Stimulated activated naive CD4-positive, alpha-beta T cell treated with Interleukin-2 at 50 U/mL for 16 hours (primary cell): ENCODE results near the gene GDF2.

Experiments used
- DNase-seq: peaks from one replicate; lab custom pipeline; 2025; lab: John Stamatoyannopoulos, UW

The GDF2 gene

DNA sequence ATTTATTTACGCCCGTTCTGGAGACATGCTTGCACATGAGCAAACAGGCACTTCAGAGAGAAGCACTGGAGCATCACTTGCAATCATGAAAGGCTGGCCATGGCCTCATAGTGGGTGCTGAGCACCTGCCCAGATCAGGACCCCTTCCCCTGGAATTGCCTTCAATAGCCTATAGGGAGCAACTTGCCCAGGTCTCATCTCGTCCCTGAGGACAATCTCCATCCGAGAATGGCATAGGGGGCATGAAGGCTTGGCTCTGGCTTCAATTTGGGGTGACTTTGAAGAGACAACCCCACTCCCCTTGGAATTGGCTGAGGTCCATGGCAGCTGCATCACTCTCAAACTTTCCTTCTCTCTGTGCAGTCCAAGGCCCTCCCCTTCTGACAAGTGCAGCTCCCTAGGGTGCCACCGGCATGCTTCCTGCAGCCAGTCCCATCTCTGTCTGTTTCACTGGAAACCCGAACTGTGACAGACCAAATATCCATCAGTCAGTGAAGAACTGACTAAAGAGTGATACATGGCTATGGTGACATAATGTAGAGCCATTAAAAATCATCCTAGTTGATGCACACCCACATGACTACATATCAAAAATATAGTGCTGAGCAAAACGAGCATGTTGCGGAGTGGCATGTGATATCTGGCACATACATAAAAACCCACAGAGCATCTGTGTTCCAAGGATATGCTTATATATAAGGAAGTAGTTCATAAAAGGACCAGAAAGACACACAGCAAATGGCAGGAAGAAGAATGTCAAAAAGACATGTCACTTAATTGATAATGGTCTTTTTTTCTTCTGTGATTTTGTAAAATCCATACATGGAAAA lies 12.4 kb downstream of the GDF2 start:
- no peak for DNase-seq

DNA sequence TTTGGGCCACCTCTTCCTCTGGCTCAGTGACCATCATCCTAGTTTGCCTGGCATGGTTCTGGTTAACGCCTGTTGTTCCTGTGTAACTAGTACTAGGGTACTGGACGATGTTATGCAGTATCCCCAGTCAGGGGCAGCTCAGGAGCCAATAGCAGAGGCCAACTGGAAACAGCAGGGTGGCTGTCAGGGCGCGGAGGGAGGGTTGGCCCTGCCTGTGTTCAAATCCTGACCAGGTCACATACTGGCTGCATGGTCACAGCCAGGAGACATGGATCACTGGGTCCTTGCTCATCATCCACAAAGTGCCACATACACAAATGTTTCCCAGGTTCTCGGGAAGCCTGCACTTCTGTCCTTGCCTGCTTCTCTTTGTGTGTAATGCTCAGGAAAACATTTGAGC lies 13.7 kb downstream of the GDF2 start:
- no peak for DNase-seq

DNA sequence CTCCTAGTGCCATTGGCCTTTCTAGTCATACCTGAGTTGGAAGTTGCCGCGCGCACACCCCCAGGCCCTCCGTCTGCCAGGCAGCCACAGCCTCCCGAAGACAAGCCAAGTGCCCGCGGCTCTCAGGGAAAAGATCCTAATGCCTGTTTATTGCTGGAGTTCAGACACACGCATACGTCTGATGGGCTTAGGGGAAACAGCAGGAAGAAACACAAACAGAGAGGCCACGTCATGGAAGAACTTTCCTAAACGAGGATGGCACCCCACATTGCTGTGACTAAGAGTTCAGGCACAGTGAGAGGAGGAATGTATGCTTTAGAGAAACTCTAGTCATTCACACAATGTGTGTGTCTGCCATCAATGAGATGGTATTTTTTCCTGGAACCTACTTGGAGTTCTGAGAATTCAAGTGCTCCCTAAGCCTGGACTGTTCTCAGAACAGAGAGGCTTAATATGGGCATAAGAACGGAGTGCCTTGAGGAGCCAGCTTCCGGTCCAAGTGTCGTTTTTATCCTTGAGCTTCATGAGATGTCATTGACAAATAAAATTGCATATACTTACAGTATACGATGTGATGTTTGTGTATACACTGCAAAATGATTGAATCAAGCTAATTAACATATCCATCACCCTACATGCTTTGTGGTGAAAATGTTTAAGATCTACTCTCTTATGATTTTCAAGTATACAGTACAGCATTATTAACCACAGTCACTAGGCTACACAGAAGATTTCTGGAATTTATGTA lies 14.3 kb downstream of the GDF2 start:
- DNase-seq: no peak

DNA sequence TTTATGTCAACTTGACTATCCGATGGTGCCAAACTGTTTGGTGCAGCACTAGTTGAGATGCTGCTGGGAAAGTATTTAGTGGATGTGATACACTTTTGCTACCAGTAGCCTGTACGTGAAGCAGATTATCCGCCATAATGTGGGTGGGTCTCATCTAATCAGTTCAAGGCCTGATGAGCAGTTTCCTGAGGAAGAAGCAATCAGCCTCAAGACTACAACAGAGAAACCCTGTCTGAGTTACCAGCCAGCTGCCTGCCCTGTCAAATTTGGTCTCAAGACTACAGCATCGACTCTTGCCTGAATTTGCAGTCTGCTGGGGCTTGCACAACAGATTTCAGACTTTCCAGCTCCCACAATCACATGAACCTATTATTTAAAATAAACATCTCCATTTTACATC lies 15.1 kb downstream of the GDF2 start:
- DNase-seq: no peak

DNA sequence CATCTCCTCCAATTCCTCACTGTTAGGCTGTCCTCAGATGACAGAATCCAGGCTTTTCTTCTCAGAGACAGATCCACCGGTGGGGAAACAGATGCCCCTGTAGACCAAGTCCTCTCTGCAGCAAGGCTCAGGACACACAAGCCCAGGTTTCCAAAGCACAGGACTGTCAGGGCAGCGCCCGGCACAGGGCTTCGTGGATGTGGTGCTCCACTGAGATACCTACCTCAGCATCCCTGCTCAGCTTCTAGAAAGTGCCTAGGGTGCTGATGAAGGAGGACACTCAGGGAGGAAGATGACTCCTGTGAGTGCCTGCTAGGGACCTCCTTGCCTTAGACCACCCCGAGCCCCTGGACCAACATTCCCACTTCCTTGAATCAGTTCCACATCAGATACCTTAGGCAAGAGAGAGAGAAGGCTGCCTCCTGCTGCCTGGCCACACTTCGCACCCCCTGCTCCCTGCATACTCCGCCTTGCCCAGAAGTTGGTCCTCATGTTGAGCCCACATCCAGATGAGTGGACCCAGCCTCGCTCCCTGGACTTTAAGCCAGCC lies 17.0 kb downstream of the GDF2 start:
- no peak for DNase-seq

DNA sequence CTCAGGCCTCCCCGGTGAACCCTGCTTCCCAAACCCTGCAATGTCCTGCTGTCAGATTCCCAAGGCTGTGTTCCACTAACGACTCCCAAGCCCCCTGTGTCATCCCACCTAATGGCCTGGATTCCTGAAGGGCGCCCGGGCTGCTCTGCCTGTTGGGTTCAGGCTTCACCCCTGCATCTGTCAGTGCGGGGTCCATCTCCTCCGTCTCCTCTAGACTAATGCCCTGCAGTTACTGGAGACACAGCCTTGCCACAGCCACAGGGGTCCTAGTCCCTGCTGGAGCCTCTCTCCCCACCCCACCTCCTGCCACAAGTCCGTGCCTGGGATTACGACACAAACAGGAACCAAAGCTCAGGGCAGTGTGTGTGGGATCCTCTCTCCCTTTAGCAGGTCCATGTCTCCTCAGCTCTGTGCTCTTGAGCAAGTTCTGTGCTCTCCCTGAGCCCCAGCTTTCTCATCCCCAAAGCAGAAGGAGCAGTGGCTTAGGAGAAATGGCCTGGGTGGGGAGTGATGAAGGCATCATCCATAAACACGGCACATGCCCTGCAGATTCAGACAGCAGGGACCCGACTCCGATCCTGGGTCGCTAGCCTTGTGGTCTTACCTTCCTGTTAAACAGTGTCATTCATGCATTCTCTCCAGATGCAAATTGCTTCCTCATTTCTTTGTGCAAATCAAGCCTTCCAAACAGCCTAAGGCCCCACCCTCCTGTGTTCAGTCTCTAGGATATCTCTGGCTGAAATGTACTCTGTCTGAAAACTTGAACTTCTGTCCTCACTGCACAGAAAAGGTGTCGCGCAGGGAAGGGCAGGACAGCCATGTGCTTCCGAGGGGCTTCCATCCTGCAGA lies 17.7 kb downstream of the GDF2 start:
- no peak for DNase-seq

DNA sequence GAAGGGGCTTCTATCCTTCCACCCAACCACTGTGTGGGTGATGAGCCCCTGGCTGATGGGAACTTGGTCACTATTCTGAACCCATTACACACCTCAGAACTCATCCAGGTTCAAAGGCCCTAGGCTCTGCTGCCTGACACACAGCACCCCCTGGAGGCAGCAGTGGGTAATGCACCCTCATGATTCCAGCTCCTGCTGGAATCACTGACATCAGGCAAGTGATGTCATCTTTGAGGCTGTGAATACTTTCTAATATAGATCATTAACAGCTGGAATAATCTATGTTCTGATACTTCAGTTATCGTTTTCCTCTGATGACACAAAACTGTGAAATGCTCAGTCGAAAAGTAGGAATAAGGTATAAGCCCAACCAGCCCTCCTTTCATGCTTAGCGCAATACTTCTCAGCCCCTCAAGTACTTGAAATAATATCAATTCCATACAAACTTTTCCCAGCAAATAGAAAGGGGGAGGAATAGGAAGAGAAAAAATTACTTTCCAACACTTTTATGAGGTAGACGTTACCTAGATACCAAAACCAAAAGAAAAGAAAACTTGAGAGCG lies 18.4 kb downstream of the GDF2 start:
- peak; percentile 43 for DNase-seq

DNA sequence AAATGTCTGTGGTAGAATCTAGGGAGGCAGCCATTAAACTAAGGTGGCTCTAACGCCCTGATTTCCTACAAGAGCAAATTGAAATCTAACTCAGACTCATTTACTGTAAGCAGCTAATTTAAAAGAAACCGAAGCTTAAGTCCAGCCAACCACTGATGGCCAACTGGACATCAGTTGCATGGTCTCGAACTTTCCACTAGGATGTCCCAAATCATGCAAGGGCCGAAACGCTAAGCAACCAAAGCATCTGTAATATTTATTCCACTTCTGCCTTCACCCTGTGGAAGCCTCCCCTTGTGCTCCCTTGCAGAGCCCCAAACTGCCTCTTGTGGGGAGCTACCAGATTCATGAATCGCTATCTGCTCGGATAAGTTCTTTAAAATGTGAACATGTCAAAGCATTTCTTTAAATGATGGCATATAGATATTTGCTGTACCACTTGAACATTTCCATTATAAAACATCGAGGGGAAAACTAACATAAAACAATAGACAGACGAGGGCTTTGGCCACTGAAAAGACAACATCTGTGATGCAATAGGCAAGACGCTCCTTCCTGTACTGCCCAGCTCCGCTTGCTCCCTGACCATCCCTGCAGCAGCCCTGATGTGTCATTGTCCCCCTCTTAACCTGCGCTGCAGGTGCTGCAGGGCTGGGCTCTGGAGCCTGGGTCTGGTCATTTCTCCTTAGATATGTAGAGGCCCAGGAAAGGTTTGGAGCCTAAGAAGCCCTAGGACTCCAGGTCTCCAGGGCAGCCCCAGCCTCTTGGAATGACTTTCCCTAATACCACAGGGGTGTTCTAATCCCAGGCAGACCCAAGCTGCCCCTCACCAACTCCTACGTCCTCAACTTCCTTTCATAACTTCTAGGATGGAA lies 23.0 kb downstream of the GDF2 start:
- DNase-seq: no peak

DNA sequence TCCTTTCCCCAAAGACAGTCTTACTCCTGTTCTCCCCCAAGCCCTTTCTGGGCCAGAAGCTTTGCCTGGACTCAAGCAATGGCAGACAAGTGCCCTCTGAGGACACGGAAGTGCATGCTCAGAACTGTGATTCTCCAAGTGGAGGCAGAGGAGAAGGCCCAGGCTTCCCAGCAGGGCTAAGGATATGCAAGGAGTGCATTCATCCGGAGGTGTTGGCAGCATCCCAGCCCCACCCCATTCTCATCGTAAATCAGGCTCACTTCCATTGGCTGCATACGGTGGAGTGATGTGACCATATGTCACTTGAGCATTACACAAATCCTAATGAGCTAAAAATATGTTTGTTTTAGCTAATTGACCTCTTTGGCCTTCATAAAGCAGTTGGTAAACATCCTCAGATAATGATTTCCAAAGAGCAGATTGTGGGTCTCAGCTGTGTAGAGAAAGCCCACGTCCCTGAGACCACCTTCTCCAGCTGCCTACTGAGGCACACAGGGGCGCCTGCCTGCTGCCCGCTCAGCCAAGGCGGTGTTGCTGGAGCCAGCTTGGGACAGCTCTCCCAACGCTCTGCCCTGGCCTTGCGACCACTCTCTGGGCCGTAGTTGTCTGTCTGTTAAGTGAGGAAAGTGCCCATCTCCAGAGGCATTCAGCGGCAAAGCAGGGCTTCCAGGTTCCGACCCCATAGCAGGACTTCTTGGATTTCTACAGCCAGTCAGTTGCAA lies 24.5 kb downstream of the GDF2 start:
- DNase-seq: no peak

DNA sequence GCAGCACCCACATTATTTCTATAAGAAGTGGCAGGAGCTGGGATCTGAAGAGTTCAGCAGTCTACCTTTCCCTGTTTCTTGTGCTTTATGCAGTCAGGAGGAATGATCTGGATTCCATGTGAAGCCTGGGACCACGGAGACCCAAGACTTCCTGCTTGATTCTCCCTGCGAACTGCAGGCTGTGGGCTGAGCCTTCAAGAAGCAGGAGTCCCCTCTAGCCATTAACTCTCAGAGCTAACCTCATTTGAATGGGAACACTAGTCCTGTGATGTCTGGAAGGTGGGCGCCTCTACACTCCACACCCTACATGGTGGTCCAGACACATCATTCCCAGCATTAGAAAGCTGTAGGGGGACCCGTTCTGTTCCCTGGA lies 25.0 kb downstream of the GDF2 start:
- DNase-seq: no peak

DNA sequence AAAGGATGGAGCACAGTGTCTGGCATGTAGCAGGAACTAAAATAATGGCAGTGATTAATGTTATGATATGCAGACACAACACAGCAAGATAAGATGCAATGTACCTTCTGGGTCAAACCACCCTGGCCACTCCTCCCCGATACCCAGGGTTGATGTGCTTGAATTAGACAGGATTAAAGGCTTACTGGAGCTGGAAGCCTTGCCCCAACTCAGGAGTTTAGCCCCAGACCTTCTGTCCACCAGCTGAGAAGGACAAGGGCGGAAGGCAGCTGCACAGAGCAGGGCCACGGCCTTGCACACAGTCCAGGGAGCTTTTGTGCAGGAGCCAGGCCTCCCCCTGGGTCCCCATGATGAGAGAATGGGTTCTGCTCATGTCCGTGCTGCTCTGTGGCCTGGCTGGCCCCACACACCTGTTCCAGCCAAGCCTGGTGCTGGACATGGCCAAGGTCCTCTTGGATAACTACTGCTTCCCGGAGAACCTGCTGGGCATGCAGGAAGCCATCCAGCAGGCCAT lies 25.9 kb downstream of the GDF2 start, which contains the start of gene RBP3:
RBP3 (plus strand) TSS at position 226 of the 514 bp plus-strand sequence; CDS start at position 348, 122 bp downstream.
- DNase-seq: no peak

DNA sequence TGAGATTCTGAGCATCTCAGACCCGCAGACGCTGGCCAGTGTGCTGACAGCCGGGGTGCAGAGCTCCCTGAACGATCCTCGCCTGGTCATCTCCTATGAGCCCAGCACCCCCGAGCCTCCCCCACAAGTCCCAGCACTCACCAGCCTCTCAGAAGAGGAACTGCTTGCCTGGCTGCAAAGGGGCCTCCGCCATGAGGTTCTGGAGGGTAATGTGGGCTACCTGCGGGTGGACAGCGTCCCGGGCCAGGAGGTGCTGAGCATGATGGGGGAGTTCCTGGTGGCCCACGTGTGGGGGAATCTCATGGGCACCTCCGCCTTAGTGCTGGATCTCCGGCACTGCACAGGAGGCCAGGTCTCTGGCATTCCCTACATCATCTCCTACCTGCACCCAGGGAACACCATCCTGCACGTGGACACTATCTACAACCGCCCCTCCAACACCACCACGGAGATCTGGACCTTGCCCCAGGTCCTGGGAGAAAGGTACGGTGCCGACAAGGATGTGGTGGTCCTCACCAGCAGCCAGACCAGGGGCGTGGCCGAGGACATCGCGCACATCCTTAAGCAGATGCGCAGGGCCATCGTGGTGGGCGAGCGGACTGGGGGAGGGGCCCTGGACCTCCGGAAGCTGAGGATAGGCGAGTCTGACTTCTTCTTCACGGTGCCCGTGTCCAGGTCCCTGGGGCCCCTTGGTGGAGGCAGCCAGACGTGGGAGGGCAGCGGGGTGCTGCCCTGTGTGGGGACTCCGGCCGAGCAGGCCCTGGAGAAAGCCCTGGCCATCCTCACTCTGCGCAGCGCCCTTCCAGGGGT lies 26.6 kb downstream of the GDF2 start:
- DNase-seq: no peak

DNA sequence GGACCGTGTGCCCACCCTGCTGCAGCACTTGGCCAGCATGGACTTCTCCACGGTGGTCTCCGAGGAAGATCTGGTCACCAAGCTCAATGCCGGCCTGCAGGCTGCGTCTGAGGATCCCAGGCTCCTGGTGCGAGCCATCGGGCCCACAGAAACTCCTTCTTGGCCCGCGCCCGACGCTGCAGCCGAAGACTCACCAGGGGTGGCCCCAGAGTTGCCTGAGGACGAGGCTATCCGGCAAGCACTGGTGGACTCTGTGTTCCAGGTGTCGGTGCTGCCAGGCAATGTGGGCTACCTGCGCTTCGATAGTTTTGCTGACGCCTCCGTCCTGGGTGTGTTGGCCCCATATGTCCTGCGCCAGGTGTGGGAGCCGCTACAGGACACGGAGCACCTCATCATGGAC lies 27.3 kb downstream of the GDF2 start:
- DNase-seq: no peak

DNA sequence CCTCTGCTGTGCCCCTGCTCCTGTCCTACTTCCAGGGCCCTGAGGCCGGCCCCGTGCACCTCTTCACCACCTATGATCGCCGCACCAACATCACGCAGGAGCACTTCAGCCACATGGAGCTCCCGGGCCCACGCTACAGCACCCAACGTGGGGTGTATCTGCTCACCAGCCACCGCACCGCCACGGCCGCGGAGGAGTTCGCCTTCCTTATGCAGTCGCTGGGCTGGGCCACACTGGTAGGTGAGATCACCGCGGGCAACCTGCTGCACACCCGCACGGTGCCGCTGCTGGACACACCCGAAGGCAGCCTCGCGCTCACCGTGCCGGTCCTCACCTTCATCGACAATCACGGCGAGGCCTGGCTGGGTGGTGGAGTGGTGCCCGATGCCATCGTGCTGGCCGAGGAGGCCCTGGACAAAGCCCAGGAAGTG lies 27.7 kb downstream of the GDF2 start:
- no peak for DNase-seq

DNA sequence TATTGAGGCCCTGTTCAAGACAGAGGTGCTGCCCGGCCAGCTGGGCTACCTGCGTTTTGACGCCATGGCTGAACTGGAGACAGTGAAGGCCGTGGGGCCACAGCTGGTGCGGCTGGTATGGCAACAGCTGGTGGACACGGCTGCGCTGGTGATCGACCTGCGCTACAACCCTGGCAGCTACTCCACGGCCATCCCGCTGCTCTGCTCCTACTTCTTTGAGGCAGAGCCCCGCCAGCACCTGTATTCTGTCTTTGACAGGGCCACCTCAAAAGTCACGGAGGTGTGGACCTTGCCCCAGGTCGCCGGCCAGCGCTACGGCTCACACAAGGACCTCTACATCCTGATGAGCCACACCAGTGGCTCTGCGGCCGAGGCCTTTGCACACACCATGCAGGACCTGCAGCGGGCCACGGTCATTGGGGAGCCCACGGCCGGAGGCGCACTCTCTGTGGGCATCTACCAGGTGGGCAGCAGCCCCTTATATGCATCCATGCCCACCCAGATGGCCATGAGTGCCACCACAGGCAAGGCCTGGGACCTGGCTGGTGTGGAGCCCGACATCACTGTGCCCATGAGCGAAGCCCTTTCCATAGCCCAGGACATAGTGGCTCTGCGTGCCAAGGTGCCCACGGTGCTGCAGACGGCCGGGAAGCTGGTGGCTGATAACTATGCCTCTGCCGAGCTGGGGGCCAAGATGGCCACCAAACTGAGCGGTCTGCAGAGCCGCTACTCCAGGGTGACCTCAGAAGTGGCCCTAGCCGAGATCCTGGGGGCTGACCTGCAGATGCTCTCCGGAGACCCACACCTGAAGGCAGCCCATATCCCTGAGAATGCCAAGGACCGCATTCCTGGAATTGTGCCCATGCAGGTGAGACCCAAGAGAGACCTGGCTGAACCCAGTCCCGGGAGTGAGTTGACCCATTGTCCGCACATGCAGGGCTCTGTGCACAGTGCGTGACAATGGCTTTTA lies 28.7 kb downstream of the GDF2 start:
- DNase-seq: no peak

DNA sequence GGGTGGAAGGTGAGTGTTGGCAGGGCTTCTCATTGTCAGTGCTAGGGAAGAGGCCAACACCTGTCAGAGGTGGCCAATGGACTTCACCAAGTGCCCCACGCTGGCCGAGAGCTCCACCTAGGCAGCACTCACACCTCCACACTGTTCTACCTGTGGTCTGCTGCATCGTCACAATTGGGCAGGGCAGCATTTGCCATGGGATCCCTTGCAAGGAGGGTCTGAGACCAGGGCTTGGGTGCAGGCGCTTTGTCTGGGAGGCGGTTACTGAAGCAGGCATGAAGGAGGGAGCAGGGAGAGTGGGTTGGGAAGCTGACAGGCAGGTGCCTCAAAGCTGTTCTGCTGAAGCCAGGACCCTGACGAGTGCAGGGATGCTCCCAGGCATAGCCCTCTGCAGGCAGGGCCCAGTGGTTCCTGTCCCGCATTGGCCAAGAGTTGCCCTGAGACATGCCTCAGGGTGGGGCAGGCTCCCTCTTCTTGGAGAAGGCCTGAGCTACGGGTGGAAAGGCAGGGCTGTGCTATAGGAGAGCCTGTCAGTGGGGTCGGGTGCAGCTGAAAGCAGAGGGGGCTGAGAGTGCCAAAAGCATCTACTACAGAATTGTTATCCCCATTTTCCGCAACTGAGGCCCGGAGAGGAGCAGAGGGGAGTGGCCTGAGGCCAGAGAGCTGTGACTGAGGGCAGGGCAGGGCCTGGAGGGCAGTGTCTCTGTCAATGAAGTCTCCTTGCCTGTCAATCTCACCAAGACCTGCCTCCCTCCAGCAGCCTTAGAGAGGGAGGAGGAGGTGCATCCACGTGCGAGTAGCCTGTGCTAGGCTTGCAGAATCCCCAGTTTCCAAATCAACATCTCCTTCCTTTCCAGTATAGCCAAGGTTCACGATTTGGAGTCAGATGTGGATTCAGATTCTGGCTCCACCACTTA lies 29.9 kb downstream of the GDF2 start:
- no peak for DNase-seq

DNA sequence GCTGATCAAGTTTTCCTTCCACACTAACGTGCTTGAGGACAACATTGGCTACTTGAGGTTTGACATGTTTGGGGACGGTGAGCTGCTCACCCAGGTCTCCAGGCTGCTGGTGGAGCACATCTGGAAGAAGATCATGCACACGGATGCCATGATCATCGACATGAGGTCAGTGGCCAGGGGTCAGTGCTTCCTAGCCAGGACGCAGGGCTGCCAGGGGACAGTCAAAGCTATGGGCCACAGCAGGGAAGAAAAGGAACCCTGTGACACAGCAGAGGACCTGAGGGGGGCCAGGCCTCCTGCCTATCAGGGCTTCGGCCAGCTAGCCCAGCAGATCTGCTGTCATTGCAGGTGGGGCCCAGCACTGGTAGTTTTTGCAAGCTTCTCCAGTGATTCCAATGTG lies 31.1 kb downstream of the GDF2 start:
- no peak for DNase-seq
